Upper lobe of left lung (tissue), 6 donors: Measurements from ENCODE around the gene MATN3. TPM values are rescaled to one million over a fixed set of nuclear protein-coding genes. Genes with fewer than 3 reads are reported as not detected.
A peak's percentile ranks its signal among the peaks of the same experiment; 100 is the strongest.

ENCODE experiments used
- ATAC-seq, 2 donors: fragments of 200-7000 bp; cut with Tn5 transposase; one replicate each; pipeline ENCODE4 v1.9.1; 2022; ENCODE audit warnings: mild to moderate bottlenecking in 2 of 2, moderate library complexity in 2 of 2; ENCODE audit not compliant: low FRiP score in 2 of 2
- DNase-seq, 2 donors: peaks; one replicate each; pipeline ENCODE4 v3.0.0-alpha.2; 2019 to 2020
- H3K27ac ChIP-seq, 4 donors: fragments of 200-600 bp; sonication (generic); one replicate each; pipeline ENCODE4 v1.5.1; 2016 to 2019
- H3K27me3 ChIP-seq, 4 donors: fragments of 200-600 bp; sonication (generic); one replicate each; pipeline ENCODE4 v1.5.1; 2017 to 2019
- H3K36me3 ChIP-seq, 4 donors: fragments of 200-600 bp; sonication (generic); one replicate each; pipeline ENCODE4 v1.5.1; 2016 to 2019
- H3K4me1 ChIP-seq, 4 donors: fragments of 200-600 bp; sonication (generic); one replicate each; pipeline ENCODE4 v1.5.1; 2018 to 2019
- H3K4me3 ChIP-seq, 4 donors: fragments of 200-600 bp; sonication (generic); one replicate each; pipeline ENCODE4 v1.5.1; 2017 to 2019; ENCODE audit warnings: mild to moderate bottlenecking in 2 of 4, moderate library complexity in 1 of 4
- H3K9me3 ChIP-seq, 4 donors: fragments of 200-600 bp; sonication (generic); one replicate each; pipeline ENCODE4 v1.5.1; 2018 to 2019
- CTCF ChIP-seq, 6 experiments: fragments of 450-650 bp in 4 of 6; fragments of 200-600 bp in 2 of 6; sonication (generic) in 2 of 6; IDR thresholded peaks; one replicate each; pipeline ENCODE4 v1.5.1; 2016 to 2019; ENCODE audit warnings: antibody characterized with exemption in 6 of 6
- EP300 ChIP-seq, 4 donors: sonication (generic); formaldehyde crosslinking; IDR thresholded peaks; one replicate each; pipeline ENCODE4 v1.5.1; 2017; ENCODE audit warnings: antibody characterized with exemption in 4 of 4, control low read depth in 2 of 4
- POLR2A ChIP-seq, 4 donors: fragments of 450-650 bp; IDR thresholded peaks; one replicate each; pipeline ENCODE4 v1.5.1; 2016 to 2017; ENCODE audit warnings: antibody characterized with exemption in 4 of 4, mild to moderate bottlenecking in 2 of 4
- POLR2AphosphoS5 ChIP-seq, 2 donors: sonication (generic); formaldehyde crosslinking; IDR thresholded peaks; one replicate each; pipeline ENCODE4 v1.5.1; 2017; ENCODE audit warnings: antibody characterized with exemption in 2 of 2
- WGBS, 2 donors: methylation state at CpG; one replicate each; pipeline ENCODE4 v1.1.5; 2017 to 2018; 5-methylcytosine and 5-hydroxymethylcytosine counted together
- total RNA-seq, 6 donors: library from RNA; depleted of rRNA in 4 of 6; stranded (reverse); fragments of >200 nt in 4 of 6; gene quantifications; one replicate each; pipeline versions ENCODE4 v1.1.0 to v1.2.1, GENCODE V29; 2016 to 2021
- donor health status: DM: no; HTN: no; CAD: no; lungs with moderate emphysema.
- donor health status: DM: no; HTN: yes; CAD: no; lungs with severe emphysema.

MATN3 gene
- total RNA-seq, 6 donors from 2014 or later = 1.0 to 17.3 (median 7.8) TPM

DNA sequence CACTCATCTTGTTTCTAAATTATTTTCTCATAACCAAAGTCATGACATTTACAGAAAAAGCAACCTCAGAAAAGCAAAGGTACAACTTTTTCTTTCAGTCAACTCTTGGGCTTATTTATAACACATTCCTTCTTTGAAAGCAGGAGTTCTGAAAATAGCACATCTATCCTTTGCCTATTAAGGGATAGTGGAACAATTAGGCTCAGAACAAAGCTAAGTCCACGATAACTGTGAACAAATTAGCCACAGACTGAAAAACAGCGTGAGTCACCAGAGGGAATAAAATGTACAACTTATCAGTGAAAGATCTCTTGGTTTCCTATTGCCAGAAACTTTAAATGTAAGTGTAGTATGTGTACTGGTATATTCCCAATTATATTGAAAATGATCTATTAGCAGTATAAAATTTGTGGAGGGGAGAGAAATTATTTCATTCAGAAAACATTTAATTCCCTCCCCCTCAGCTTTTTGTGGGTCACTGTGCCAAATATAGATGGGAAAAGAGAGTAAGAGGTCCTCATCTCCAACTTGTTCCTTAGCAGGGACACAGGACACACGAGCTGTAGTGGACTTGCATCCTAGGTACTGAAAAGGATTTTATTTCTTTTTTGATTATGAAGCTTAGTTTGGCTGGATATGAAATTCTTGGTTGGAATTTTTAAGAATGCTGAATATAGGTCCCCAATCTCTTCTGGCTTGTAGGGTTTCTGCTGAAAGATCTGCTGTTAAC lies 15.4 kb upstream of the MATN3 start:
- Histone ChIP-seq H3K4me3 (no peak overlapping the region), H3K36me3 (peaks cover 3 to 52% (median 27%) of the 10 kb centered on the region in 4 donors), H3K9me3 (no peaks in the 10 kb centered on the region), H3K4me1 (peaks cover 0 to 11% (median 0%) of the 10 kb centered on the region in 4 donors), H3K27ac (peak overlapping the region in 1 of 4 donors; percentile 2), H3K27me3 (no peaks in the 10 kb centered on the region)
- no peak for TF ChIP-seq EP300 (IDR thresholded peaks at IDR 0.05)
- TF ChIP-seq POLR2AphosphoS5 (IDR thresholded peaks at IDR 0.05) = no peak
- TF ChIP-seq POLR2A (IDR thresholded peaks at IDR 0.05) = no peak
- no peak for TF ChIP-seq CTCF (IDR thresholded peaks at IDR 0.05)
- DNase-seq (no peak), ATAC-seq (no peak)
- WGBS, 2 donors = 64 to 73% methylated on average over 3 of the region's 3 CpGs

- H3K36me3 ChIP-seq = peaks cover 0 to 46% (median 21%) of the 10 kb centered on the region in 4 donors
- H3K27me3 ChIP-seq = no peaks in the 10 kb centered on the region
- DNase-seq (peak in 1 of 2 donors; percentile 25), ATAC-seq (no peak)
- WGBS, 2 donors = 61 to 71% methylated on average over 4 of the region's 4 CpGs
- H3K4me3 ChIP-seq = no peak overlapping the region
- TF ChIP-seq EP300 (IDR thresholded peaks at IDR 0.05) (no peak), CTCF (IDR thresholded peaks at IDR 0.05) (no peak), POLR2A (IDR thresholded peaks at IDR 0.05) (no peak), POLR2AphosphoS5 (IDR thresholded peaks at IDR 0.05) (no peak)
- peaks cover 0 to 11% (median 0%) of the 10 kb centered on the region in 4 donors for H3K4me1 ChIP-seq
- no peaks in the 10 kb centered on the region for H3K9me3 ChIP-seq
- peak overlapping the region in 1 of 4 donors; percentile 2 for H3K27ac ChIP-seq
Observed at GRCh38 chr2:20027260-20027677, 14.8 kb upstream of the MATN3 start.

- TF ChIP-seq CTCF (IDR thresholded peaks at IDR 0.05) (no peak), POLR2A (IDR thresholded peaks at IDR 0.05) (no peak), EP300 (IDR thresholded peaks at IDR 0.05) (no peak), POLR2AphosphoS5 (IDR thresholded peaks at IDR 0.05) (no peak)
Observed at GRCh38 chr2:20025065-20025786, 12.8 kb upstream of the MATN3 start.

GRCh38 chr2:20023688-20024087 lies 11.2 kb upstream of the MATN3 start:
- DNase-seq (no peak), ATAC-seq (peak in 1 of 2 donors; percentile 16)
- H3K36me3 ChIP-seq = peaks cover 0 to 10% (median 2%) of the 10 kb centered on the region in 4 donors
- 88 to 89% methylated on average over 4 of the region's 4 CpGs for WGBS, 2 donors
- H3K4me3 ChIP-seq = no peak overlapping the region
- TF ChIP-seq POLR2AphosphoS5 (IDR thresholded peaks at IDR 0.05) = no peak
- TF ChIP-seq POLR2A (IDR thresholded peaks at IDR 0.05) = no peak
- no peak for TF ChIP-seq EP300 (IDR thresholded peaks at IDR 0.05)
- TF ChIP-seq CTCF (IDR thresholded peaks at IDR 0.05) = no peak
- peaks cover 0 to 11% (median 0%) of the 10 kb centered on the region in 4 donors for H3K4me1 ChIP-seq
- H3K27ac ChIP-seq = no peak overlapping the region
- H3K9me3 ChIP-seq = peaks cover 0 to 6% (median 0%) of the 10 kb centered on the region in 4 donors
- no peaks in the 10 kb centered on the region for H3K27me3 ChIP-seq

More at GRCh38 chr2:20025065-20025786, 12.8 kb upstream of the MATN3 start:
- Histone ChIP-seq H3K9me3 (peaks cover 0 to 6% (median 0%) of the 10 kb centered on the region in 4 donors), H3K4me1 (peaks cover 0 to 11% (median 0%) of the 10 kb centered on the region in 4 donors), H3K4me3 (no peak overlapping the region), H3K36me3 (peaks cover 0 to 26% (median 4%) of the 10 kb centered on the region in 4 donors), H3K27ac (no peak overlapping the region), H3K27me3 (no peaks in the 10 kb centered on the region)
- DNase-seq = no peak
- no peak for ATAC-seq
- 89 to 93% methylated on average over 3 of the region's 3 CpGs for WGBS, 2 donors
